GM18526 (cell line): ENCODE results near the gene SEMA3F.

ENCODE experiments used
- POLR2A ChIP-seq: IDR thresholded peaks from 3 replicates; pipeline ENCODE4 v1.6.1; 2011; ENCODE audit not compliant: insufficient read length; ENCODE audit errors: extremely low read depth

Gene SEMA3F

GRCh38 chr3:50203113-50203808 is 48.1 kb downstream of the SEMA3F start:
- no peak for TF ChIP-seq POLR2A

- TF ChIP-seq POLR2A = no peak
Measured at GRCh38 chr3:50203809-50204803, 49.0 kb downstream of the SEMA3F start.

DNA sequence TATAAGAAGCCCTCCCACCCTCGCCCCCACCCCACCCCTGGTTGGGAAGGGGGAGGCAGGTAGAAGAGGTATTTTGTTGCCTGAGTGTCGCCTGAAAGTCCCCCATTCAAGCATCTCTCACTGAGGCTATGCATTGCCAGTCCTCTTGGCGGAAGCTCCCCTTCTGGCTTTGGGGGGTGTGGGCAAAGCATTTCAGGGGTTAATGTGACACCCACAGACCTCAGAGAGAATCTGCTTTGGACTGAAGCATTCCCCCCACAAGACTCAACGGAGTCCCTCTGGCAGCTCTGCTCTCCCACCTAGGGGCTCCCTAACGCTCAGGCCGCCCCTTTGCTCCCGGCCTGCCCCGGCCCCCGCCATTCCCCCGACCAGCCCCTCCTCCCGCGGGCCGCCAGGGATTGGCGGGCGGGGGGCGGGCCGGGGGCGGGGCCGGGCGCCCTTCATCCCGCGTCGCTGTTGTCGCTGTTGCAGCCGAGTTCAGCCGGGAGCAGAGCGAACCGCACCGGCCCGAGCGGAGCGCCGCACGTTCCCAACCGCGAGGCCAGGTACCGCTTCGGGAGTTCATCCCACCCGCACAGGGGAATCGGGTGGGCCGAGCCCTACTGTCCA is 49.8 kb downstream of the SEMA3F start, which contains the start of gene SLC38A3:
SLC38A3 (plus strand) TSS at position 468 of the 609 bp plus-strand sequence. CDS start 8,929 bp downstream, outside the sequence.
- TF ChIP-seq POLR2A = no peak

GRCh38 chr3:50205413-50206276 is 50.5 kb downstream of the SEMA3F start:
- TF ChIP-seq POLR2A = no peak

DNA sequence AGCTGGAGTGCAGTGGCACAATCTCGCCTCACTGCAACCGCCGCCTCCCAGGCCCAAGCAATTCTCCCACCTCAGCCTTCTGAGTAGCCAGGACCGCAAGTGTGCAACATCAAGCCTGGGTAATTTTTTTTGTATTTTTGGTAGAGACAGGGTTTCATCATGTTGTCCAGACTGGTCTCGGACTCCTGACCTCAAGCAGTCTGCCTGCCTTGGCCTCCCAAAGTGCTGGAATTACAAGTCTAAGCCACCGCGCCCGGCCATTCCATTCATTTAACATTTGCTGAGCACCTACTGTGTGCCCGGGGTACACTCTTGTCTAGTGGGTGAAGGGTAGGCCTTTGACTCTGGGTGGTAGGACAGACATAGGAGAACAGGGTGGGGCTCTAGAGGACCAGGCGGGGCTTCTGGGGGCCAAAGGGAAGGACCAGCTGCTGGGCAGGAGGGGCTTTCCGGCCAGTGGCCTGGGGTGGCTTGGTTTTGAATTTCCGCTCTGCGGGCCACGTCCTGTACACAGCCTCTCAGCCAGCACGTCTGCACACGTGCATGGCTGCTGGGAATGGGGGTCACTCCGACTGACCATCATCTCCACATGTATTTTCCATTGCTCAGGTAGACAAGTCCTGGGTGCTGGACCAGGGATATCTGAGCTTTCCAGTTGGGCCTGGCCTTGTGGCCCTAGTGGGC is 52.4 kb downstream of the SEMA3F start:
- no peak for TF ChIP-seq POLR2A

- no peak for TF ChIP-seq POLR2A
Measured at GRCh38 chr3:50208677-50209344, 53.7 kb downstream of the SEMA3F start.

- TF ChIP-seq POLR2A = no peak
Measured at GRCh38 chr3:50210176-50210509, 55.0 kb downstream of the SEMA3F start.

DNA sequence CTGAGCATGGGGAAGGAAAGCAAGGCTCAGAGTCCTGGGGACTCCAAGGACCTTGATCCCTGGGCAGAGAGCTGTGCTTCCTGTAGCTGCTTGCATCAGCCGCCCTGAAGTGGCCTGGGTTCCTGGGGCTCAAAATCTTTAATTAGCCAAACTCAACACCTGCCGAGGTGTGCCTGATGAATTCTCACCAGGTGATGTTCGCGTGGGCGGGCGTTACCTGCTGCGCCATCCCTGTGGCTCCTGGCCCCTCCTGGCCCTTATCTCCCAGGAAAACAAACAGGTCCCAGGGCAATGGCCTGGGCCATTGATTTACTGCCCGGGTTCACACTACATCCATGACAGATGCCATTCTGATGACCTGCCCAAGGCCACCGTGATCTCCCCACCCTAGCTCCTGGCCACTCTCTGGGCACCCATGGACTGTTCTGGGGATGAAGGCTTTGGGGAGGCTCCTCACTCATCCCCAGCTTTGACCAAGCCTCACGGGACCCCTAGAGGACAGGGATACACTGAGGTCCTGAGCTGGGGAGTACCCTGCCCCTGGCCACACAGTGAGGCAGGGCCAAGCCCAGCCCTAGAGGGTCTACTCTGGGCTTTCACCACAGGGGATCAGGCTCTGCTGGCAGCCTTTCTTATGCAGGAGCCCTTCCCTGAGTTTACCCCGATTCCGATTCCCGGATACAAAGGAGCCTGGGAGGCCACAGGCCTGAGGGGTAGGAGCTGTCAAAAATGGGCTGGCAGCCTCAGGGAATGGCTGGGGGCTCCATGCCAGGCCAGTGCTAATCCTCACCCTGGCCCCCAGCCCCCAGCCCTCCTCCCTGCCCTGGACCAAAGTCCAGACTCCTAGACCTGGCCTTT is 55.6 kb downstream of the SEMA3F start:
- no peak for TF ChIP-seq POLR2A

DNA sequence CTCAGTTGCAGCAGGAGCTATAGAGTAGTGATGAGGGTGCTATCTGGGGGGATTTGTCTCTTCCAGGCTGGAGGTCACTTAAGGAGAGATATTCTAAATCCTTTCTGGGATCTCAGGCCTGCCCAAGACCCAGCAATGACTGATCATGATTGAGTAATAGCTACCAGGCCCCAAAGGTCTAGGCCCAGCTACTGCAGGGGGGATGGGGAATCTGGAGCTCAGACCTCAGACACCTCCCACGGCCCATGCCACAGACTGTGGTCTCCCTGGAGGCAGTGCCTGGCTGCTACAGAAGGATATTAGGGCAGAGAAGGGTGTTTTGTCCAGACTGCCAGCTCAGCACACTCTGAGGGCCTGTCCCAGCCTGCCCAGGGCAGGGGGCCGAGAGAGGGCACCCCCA is 56.8 kb downstream of the SEMA3F start:
- TF ChIP-seq POLR2A = no peak

GRCh38 chr3:50212502-50212901 is 57.4 kb downstream of the SEMA3F start:
- no peak for TF ChIP-seq POLR2A

- no peak for TF ChIP-seq POLR2A
Measured at GRCh38 chr3:50212971-50213370, 57.8 kb downstream of the SEMA3F start.

DNA sequence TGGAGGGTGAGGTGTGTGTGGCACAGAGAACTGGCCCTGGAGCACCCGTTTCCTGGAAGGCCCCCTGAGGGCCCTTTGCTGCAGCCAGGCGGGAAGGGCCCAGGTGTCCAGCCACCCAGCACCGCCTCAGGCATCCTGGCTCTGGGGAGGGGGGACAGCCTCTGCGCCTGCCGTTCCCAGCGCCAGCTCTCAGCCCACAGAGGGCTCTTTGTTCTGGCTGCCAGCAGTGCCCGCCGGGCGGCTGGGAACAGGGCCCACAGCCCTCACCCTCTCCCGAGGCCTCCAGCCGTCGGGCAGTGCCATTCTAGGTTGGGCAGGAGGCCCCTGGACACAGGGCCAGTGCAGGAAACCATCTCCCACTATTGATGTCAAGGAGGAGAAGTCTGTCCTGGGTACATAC is 58.2 kb downstream of the SEMA3F start:
- TF ChIP-seq POLR2A = no peak

- no peak for TF ChIP-seq POLR2A
Measured at GRCh38 chr3:50214824-50215223, 59.7 kb downstream of the SEMA3F start.
